Endodermal cell (in vitro differentiated cells): Measurements from ENCODE around the gene PCGF3. TPM values are rescaled to one million over a fixed set of nuclear protein-coding genes. Genes with fewer than 3 reads are reported as not detected.

Experiments used
- DNase-seq: peaks from one replicate; pipeline ENCODE4 v3.0.0-alpha.2; 2017
- H3K27ac ChIP-seq: 2 replicates; pipeline ENCODE4 v1.5.1; 2013; ENCODE audit warnings: mild to moderate bottlenecking, low read depth, low read length, moderate library complexity
- H3K27me3 ChIP-seq: 2 replicates; pipeline ENCODE4 v1.6.1; 2013; ENCODE audit warnings: mild to moderate bottlenecking, low read length, moderate library complexity; ENCODE audit not compliant: insufficient read depth, control insufficient read depth, poor library complexity, severe bottlenecking
- H3K36me3 ChIP-seq: 2 replicates; pipeline ENCODE4 v1.7.0; 2013; ENCODE audit warnings: mild to moderate bottlenecking, low read length, moderate library complexity; ENCODE audit not compliant: control insufficient read depth, insufficient read depth
- H3K4me1 ChIP-seq: one replicate; pipeline ENCODE4 v1.7.0; 2013; ENCODE audit warnings: low read length; ENCODE audit not compliant: control insufficient read depth, insufficient read depth
- H3K4me3 ChIP-seq: 2 replicates; pipeline ENCODE4 v1.5.1; 2013; ENCODE audit warnings: mild to moderate bottlenecking, low read length, moderate library complexity
- H3K9ac ChIP-seq: 2 replicates; pipeline ENCODE4 v1.6.1; 2013; ENCODE audit warnings: mild to moderate bottlenecking, low read length, moderate library complexity; ENCODE audit not compliant: poor library complexity, severe bottlenecking; ENCODE audit errors: extremely low read depth
- H3K9me3 ChIP-seq: 2 replicates; pipeline ENCODE4 v1.6.1; 2013; ENCODE audit warnings: mild to moderate bottlenecking, low read length, moderate library complexity; ENCODE audit not compliant: control insufficient read depth
- H3K27ac Mint-ChIP-seq: 2 replicates; pipeline ENCODE4 v1.8.0; 2020; ENCODE audit warnings: mixed read lengths
- H3K27me3 Mint-ChIP-seq: 2 replicates; pipeline ENCODE4 v1.8.0; 2021; ENCODE audit warnings: mild to moderate bottlenecking, mixed read lengths; ENCODE audit not compliant: insufficient read depth
- H3K36me3 Mint-ChIP-seq: 2 replicates; pipeline ENCODE4 v1.8.0; 2020; ENCODE audit warnings: low read depth, mixed read lengths
- H3K4me1 Mint-ChIP-seq: 2 replicates; pipeline ENCODE4 v1.8.0; 2020; ENCODE audit warnings: mixed read lengths
- H3K4me3 Mint-ChIP-seq: 2 replicates; pipeline ENCODE4 v1.8.0; 2020; ENCODE audit warnings: mild to moderate bottlenecking, moderate library complexity, mixed read lengths
- H3K9me3 Mint-ChIP-seq: 2 replicates; pipeline ENCODE4 v1.8.0; 2020; ENCODE audit warnings: mild to moderate bottlenecking, mixed read lengths
- WGBS, 2 experiments: methylation state at CpG; one replicate each; pipeline versions ENCODE4 v1.1.5 to v1.1.7; 2013; ENCODE audit warnings: missing lambda C conversion rate in 2 of 2, mixed read lengths in 1 of 2; ENCODE audit not compliant: insufficient coverage in 1 of 2, insufficient read length in 1 of 2; 5-methylcytosine and 5-hydroxymethylcytosine counted together
- total RNA-seq, 2 donors: library from RNA; stranded (reverse); fragmentation: NEBNext Ultra II Directional in 1 of 2; extraction: Animal tissue kit (Norgen Biotek cat#: 25700) in 1 of 2; gene quantifications; 2 replicates in 1 of 2; 3 replicates in 1 of 2; pipeline ENCODE4 v1.2.1, GENCODE V29; 2021
- TF ChIP-seq, protein P1 (sequence below): fragments of 200-600 bp; sonication (generic); conservative IDR thresholded peaks from 2 replicates; pipeline ENCODE4 v1.5.0; 2021; ENCODE audit warnings: antibody characterized with exemption, mild to moderate bottlenecking

Gene PCGF3
- total RNA-seq, 2 donors from 2014 or later = 53.1 to 64.0 TPM

DNA sequence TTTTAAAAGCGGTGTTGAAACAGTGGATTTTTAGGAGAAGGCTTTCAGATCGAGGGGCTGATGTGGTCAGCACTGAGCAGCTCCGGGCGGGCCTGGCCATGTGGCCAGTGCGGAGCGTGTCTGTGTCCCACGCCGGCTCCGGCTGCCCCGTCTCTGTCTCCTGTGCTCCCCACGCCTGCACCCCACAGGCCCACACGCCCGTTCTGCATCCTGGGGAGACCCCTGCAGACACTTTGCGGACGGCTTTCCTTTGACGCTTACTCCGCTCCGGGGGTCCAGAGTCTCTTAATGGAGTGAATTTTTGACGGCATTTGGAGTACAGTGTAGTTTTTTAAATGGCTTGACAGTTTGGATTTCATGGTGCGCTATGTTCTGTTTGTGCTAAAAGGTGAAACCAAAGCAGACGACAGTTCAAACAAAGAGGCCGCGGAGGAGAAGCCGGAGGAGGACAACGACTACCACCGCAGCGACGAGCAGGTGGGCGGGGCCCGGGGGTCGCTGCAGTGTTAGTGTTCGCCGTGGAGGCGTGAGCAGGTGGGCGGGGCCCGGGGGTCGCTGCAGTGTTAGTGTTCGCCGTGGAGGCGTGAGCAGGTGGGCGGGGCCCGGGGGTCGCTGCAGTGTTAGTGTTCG is 38.7 kb downstream of the PCGF3 start:
- DNase-seq = no peak
- Mint-ChIP-seq H3K4me1 (no peaks in the 10 kb centered on the region), H3K4me3 (no peak overlapping the region), H3K27me3 (no peaks in the 10 kb centered on the region), H3K36me3 (peaks cover 50% of the 10 kb centered on the region), H3K27ac (no peak overlapping the region), H3K9me3 (peaks cover 12% of the 10 kb centered on the region)
- H3K36me3 ChIP-seq = peaks cover 45% of the 10 kb centered on the region
- TF ChIP-seq, protein P1, sequence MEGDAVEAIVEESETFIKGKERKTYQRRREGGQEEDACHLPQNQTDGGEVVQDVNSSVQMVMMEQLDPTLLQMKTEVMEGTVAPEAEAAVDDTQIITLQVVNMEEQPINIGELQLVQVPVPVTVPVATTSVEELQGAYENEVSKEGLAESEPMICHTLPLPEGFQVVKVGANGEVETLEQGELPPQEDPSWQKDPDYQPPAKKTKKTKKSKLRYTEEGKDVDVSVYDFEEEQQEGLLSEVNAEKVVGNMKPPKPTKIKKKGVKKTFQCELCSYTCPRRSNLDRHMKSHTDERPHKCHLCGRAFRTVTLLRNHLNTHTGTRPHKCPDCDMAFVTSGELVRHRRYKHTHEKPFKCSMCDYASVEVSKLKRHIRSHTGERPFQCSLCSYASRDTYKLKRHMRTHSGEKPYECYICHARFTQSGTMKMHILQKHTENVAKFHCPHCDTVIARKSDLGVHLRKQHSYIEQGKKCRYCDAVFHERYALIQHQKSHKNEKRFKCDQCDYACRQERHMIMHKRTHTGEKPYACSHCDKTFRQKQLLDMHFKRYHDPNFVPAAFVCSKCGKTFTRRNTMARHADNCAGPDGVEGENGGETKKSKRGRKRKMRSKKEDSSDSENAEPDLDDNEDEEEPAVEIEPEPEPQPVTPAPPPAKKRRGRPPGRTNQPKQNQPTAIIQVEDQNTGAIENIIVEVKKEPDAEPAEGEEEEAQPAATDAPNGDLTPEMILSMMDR = no peak
- H3K9me3 ChIP-seq = no peaks in the 10 kb centered on the region
- no peak overlapping the region for H3K4me3 ChIP-seq
- WGBS, 2 experiments = 94 to 96% methylated on average over 16 to 30 of the region's 44 CpGs
- no peak overlapping the region for H3K27ac ChIP-seq
- H3K4me1 ChIP-seq = no peaks in the 10 kb centered on the region
- H3K9ac ChIP-seq = no peak overlapping the region
- H3K27me3 ChIP-seq = no peaks in the 10 kb centered on the region

DNA sequence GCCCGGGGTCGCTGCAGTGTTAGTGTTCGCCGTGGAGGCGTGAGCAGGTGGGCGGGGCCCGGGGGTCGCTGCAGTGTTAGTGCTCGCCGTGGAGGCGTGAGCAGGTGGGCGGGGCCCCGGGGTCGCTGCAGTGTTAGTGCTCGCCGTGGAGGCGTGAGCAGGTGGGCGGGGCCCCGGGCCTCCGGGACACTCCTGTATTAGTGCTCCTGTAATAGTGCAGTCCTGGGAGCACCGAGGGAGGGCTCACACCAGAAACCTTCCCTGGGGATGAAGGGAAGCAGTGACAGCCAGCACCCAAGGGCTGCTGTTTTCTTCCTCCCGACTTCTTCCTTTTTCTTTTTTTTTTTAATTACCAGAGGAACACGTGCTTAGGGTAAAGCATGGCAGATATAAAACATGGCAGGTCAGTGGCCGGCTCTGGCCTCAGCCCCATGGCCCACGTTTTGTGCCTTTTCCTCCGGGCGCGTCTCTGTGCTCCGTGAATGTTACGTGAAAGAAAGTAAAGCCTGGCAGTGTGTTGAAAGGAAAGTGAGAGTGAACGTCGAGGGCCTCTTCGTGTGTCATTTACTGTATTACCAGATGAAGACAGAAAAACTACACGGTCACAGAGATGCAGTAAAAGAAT is 42.0 kb downstream of the PCGF3 start:
- 93 to 94% methylated on average over 19 to 20 of the region's 34 CpGs for WGBS, 2 experiments
- H3K9ac ChIP-seq = no peak overlapping the region
- H3K4me1 Mint-ChIP-seq = no peaks in the 10 kb centered on the region
- H3K27me3 ChIP-seq = no peaks in the 10 kb centered on the region
- H3K27me3 Mint-ChIP-seq = no peaks in the 10 kb centered on the region
- H3K9me3 ChIP-seq = no peaks in the 10 kb centered on the region
- peaks cover 12% of the 10 kb centered on the region for H3K9me3 Mint-ChIP-seq
- H3K4me1 ChIP-seq = no peaks in the 10 kb centered on the region
- H3K27ac ChIP-seq = no peak overlapping the region
- H3K36me3 Mint-ChIP-seq = peaks cover 55% of the 10 kb centered on the region
- no peak overlapping the region for H3K4me3 ChIP-seq
- no peak overlapping the region for H3K27ac Mint-ChIP-seq
- H3K4me3 Mint-ChIP-seq = no peak overlapping the region
- DNase-seq = no peak
- H3K36me3 ChIP-seq = peaks cover 41% of the 10 kb centered on the region
- TF ChIP-seq, protein P1 = no peak

DNA sequence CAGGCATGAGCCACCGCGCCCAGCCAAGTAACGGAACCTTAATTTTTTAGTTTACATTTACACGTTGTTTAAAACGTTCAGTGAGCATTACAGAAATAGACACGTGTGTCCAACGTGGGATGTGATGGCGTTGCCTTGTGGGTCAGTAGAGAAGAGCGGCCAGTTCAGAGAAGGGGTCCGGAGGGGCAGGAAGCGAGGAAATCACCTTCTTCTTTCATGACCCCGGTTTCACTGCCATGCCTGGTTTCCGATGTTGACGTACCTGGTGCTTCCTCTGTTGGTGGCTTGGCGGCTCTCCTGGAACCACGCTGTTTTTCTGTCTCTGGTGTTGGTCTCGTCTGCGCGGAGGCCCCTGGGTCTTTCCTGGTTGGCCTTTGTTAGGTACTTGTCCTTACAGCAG is 42.8 kb downstream of the PCGF3 start:
- H3K36me3 ChIP-seq = peaks cover 37% of the 10 kb centered on the region
- peaks cover 12% of the 10 kb centered on the region for H3K9me3 Mint-ChIP-seq
- H3K27me3 Mint-ChIP-seq = no peaks in the 10 kb centered on the region
- no peak overlapping the region for H3K27ac Mint-ChIP-seq
- no peak overlapping the region for H3K4me3 ChIP-seq
- WGBS, 2 experiments = 96 to 98% methylated on average over 19 of the region's 19 CpGs
- H3K9ac ChIP-seq = no peak overlapping the region
- peaks cover 53% of the 10 kb centered on the region for H3K36me3 Mint-ChIP-seq
- no peaks in the 10 kb centered on the region for H3K9me3 ChIP-seq
- no peak for DNase-seq
- no peak overlapping the region for H3K27ac ChIP-seq
- TF ChIP-seq, protein P1 = no peak
- H3K4me1 Mint-ChIP-seq = no peaks in the 10 kb centered on the region
- no peak overlapping the region for H3K4me3 Mint-ChIP-seq
- H3K27me3 ChIP-seq = no peaks in the 10 kb centered on the region
- H3K4me1 ChIP-seq = no peaks in the 10 kb centered on the region
